Fibroblast of the aortic adventitia (primary cell): ENCODE measurements around the gene GATC. TPM values are rescaled to one million over a fixed set of nuclear protein-coding genes. Genes with fewer than 3 reads are reported as not detected.

Experiments used
- DNase-seq: peaks from one replicate; pipeline ENCODE4 v3.0.0-alpha.2; 2010; ENCODE audit warnings: low read depth
- H3K4me3 ChIP-seq: 2 replicates; pipeline ENCODE4 v1.5.1; 2011; ENCODE audit warnings: low read depth, mild to moderate bottlenecking, control low read depth, low read length, moderate library complexity
- CTCF ChIP-seq: IDR thresholded peaks from 2 replicates; pipeline ENCODE4 v1.5.1; 2011; ENCODE audit warnings: mild to moderate bottlenecking, low read length, control low read depth, inconsistent platforms; ENCODE audit not compliant: insufficient read depth
- total RNA-seq: library from RNA; depleted of rRNA; stranded (reverse); fragments of >200 nt; gene quantifications from 2 replicates; pipeline ENCODE4 v1.2.3, GENCODE V29; 2012; ENCODE audit warnings: low replicate concordance

The GATC gene
- total RNA-seq, 1 donor = 20.5 TPM

GRCh38 chr12:120469450-120470149, 23.4 kb downstream of the GATC start, which contains the start of gene SRSF9:
SRSF9 (minus strand) TSS chr12:120469748; CDS start chr12:120469609, 139 bp downstream.
- peak; percentile 98 for DNase-seq
- TF ChIP-seq CTCF = peak; percentile 89
- peak within 1 kb of the TSS; percentile 93 for H3K4me3 ChIP-seq

- peak; percentile 37 for DNase-seq
- TF ChIP-seq CTCF = no peak
- H3K4me3 ChIP-seq = peak overlapping the region; percentile 93
These were observed 24.0 kb downstream of the GATC start for GRCh38 chr12:120470150-120470784.

- TF ChIP-seq CTCF = no peak
- no peak for DNase-seq
These were observed 26.3 kb downstream of the GATC start for GRCh38 chr12:120472521-120472920.

GRCh38 chr12:120473807-120474615, 27.8 kb downstream of the GATC start:
- no peak for DNase-seq
- H3K4me3 ChIP-seq = no peak overlapping the region
- no peak for TF ChIP-seq CTCF

More at GRCh38 chr12:120472521-120472920, 26.3 kb downstream of the GATC start:
- no peak overlapping the region for H3K4me3 ChIP-seq

GRCh38 chr12:120474616-120474960, 28.3 kb downstream of the GATC start:
- DNase-seq = peak; percentile 46
- TF ChIP-seq CTCF = no peak
- H3K4me3 ChIP-seq = no peak overlapping the region

- DNase-seq = no peak
- no peak overlapping the region for H3K4me3 ChIP-seq
- TF ChIP-seq CTCF = no peak
These were observed 29.4 kb downstream of the GATC start for GRCh38 chr12:120475643-120476042.
